Prostate gland (tissue), 2 donors: ENCODE results near the gene MT1B. TPM values are rescaled to one million over a fixed set of nuclear protein-coding genes. Genes with fewer than 3 reads are reported as not detected.

Experiments used
- DNase-seq: peaks from one replicate; pipeline ENCODE4 v3.0.0-alpha.2; 2019; ENCODE audit warnings: low spot score
- H3K27ac ChIP-seq, 2 donors: fragments of 200-600 bp; sonication (generic); 2 replicates each; pipeline ENCODE4 v1.5.1; 2017 to 2019
- H3K27me3 ChIP-seq: fragments of 200-600 bp; sonication (generic); replicated peaks from 2 replicates; pipeline ENCODE4 v1.5.1; 2019; ENCODE audit not compliant: insufficient read depth
- H3K36me3 ChIP-seq, 2 donors: fragments of 200-600 bp; sonication (generic); 1 replicate in 1 of 2; 2 replicates in 1 of 2; pipeline versions ENCODE4 v1.5.1 to v1.8.1; 2017 to 2019
- H3K4me1 ChIP-seq: fragments of 200-600 bp; sonication (generic); replicated peaks from 2 replicates; pipeline ENCODE4 v1.5.1; 2019
- H3K4me3 ChIP-seq, 2 donors: fragments of 200-600 bp; sonication (generic); 2 replicates each; pipeline ENCODE4 v1.5.1; 2017 to 2019
- H3K9me3 ChIP-seq: fragments of 200-600 bp; sonication (generic); 2 replicates; pipeline ENCODE4 v1.5.1; 2017
- POLR2A ChIP-seq: fragments of 450-650 bp; IDR thresholded peaks from one replicate; pipeline ENCODE4 v1.6.1; 2016; ENCODE audit warnings: antibody characterized with exemption, mild to moderate bottlenecking
- POLR2AphosphoS5 ChIP-seq: sonication (generic); formaldehyde crosslinking; IDR thresholded peaks from one replicate; pipeline ENCODE4 v1.6.1; 2017; ENCODE audit warnings: antibody characterized with exemption
- WGBS: methylation state at CpG from one replicate; pipeline ENCODE4 v1.1.5; 2018; 5-methylcytosine and 5-hydroxymethylcytosine counted together
- intact Hi-C: fragments of 100-400 bp; cut with DNase I; formaldehyde crosslinking; loops from one replicate; pipeline ENCODE4 v1.14.2; 2022
- total RNA-seq, 2 donors: library from RNA; depleted of rRNA; stranded (reverse); fragments of >200 nt; gene quantifications; one replicate each; pipeline ENCODE4 v1.1.0, GENCODE V29; 2016
- TF ChIP-seq, protein P1 (sequence below), 4 experiments: fragments of 200-600 bp in 2 of 4; fragments of 450-650 bp in 2 of 4; sonication (generic) in 2 of 4; IDR thresholded peaks; 1 replicate in 3 of 4; 2 replicates in 1 of 4; pipeline ENCODE4 v1.5.1; 2016 to 2019; ENCODE audit warnings: antibody characterized with exemption in 4 of 4, mild to moderate bottlenecking in 2 of 4, moderate library complexity in 2 of 4

MT1B gene
- total RNA-seq, 2 donors from 2014 or later: not detected

DNA sequence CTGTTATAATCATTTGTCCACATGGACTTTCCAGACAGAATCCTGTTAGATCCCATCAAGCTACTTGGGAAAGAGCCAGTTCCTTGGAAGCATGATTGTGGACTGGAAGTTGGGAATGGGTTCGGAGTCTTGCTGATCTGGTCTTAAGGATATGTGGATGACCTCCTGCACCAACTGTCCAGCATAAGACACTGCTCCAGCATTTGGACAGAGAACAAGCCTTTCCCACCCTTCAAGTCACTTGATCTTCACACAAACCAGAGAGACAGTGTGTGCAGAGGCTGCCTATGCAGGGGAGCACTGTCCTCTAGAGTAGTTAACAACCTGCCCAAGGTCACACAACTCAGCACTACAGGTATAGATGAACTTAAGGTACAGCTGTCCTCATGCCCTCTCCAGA, 5.8 kb upstream of the MT1B start:
- no peaks in the 10 kb centered on the region for H3K27me3 ChIP-seq
- H3K4me3 ChIP-seq: no peak overlapping the region
- no peaks in the 10 kb centered on the region for H3K36me3 ChIP-seq
- intact Hi-C loops: no loop called here
- no peak for TF ChIP-seq POLR2A
- TF ChIP-seq, protein P1, sequence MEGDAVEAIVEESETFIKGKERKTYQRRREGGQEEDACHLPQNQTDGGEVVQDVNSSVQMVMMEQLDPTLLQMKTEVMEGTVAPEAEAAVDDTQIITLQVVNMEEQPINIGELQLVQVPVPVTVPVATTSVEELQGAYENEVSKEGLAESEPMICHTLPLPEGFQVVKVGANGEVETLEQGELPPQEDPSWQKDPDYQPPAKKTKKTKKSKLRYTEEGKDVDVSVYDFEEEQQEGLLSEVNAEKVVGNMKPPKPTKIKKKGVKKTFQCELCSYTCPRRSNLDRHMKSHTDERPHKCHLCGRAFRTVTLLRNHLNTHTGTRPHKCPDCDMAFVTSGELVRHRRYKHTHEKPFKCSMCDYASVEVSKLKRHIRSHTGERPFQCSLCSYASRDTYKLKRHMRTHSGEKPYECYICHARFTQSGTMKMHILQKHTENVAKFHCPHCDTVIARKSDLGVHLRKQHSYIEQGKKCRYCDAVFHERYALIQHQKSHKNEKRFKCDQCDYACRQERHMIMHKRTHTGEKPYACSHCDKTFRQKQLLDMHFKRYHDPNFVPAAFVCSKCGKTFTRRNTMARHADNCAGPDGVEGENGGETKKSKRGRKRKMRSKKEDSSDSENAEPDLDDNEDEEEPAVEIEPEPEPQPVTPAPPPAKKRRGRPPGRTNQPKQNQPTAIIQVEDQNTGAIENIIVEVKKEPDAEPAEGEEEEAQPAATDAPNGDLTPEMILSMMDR (IDR thresholded peaks at IDR 0.05): no peak
- TF ChIP-seq POLR2AphosphoS5: no peak
- no peaks in the 10 kb centered on the region for H3K9me3 ChIP-seq
- H3K4me1 ChIP-seq: peaks cover 4% of the 10 kb centered on the region
- no peak overlapping the region for H3K27ac ChIP-seq
- whole genome bisulfite sequencing: 0% methylated on average over 1 of the region's 1 CpG
- DNase-seq: no peak

DNA sequence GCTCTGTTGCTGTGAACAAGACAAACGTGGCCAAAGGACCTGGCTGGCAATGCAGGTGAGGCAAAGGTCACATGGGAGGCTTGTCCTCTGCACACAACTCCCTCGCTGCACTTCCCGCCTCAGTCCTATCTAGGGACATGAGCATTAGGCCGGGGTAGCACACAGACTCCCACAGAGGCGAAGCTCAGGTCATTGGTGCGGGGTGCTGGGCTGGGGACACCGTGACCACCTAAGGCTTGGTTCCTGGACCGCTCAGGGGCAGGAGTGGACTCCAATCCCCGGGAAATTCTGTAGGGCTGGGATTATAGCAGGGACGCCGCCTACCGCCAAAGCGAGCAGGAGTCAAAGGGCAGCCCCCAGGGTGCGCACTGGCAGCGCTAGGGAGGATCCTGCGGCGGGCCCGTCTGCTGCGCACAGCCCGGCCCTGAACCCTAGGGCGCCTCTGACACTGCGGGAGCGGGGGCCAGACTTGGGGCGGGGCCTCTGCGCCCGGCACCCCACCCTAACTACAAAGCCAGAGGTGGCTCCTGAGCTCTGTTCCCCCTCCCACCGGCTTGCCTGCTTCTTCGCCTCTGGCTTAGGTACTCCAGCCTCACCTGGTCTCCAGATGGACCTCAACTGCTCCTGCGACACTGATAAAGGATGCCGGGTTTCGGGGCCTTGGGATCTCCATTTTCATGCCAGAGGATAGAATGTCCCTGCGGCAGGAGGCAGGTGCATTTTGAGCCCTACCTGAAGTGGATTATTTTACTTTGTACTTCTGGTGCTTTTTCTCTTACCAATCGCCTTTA, 3.9 kb upstream of the MT1B start:
- peaks cover 4% of the 10 kb centered on the region for H3K4me1 ChIP-seq
- 56% methylated on average over 33 of the region's 33 CpGs for WGBS
- no peaks in the 10 kb centered on the region for H3K9me3 ChIP-seq
- no peak overlapping the region for H3K27ac ChIP-seq
- no peak overlapping the region for H3K4me3 ChIP-seq
- TF ChIP-seq POLR2A (no peak), POLR2AphosphoS5 (no peak)
- TF ChIP-seq, protein P1 (IDR thresholded peaks at IDR 0.05): no peak
- no peaks in the 10 kb centered on the region for H3K36me3 ChIP-seq
- DNase-seq: no peak
- intact Hi-C loops: no loop called here
- no peaks in the 10 kb centered on the region for H3K27me3 ChIP-seq

DNA sequence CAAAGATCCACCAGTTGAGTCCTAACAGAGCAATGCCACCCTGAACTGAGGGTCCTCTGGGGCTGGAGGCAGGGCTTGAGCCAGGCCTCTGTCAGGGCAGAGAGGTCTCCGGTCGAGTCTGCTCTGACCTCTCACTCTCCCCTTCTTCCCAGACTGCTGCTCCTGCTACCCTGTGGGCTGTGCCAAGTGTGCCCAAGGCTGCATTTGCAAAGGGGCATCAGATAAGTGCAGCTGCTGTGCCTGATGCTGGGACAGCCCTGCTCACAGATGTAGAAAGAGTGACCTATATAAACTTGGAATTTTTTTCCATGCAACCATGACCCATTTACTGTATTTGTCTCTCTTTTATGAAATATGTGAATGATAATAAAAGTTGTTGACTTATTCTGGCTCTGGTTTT, 2.4 kb upstream of the MT1B start:
- Histone ChIP-seq H3K27me3 (no peaks in the 10 kb centered on the region), H3K9me3 (no peaks in the 10 kb centered on the region), H3K27ac (no peak overlapping the region), H3K4me3 (no peak overlapping the region), H3K4me1 (no peaks in the 10 kb centered on the region), H3K36me3 (no peaks in the 10 kb centered on the region)
- 100% methylated on average over 2 of the region's 2 CpGs for WGBS
- TF ChIP-seq POLR2A: no peak
- TF ChIP-seq POLR2AphosphoS5: no peak
- TF ChIP-seq, protein P1 (IDR thresholded peaks at IDR 0.05): no peak
- no peak for DNase-seq
- intact Hi-C loops: no loop called here

DNA sequence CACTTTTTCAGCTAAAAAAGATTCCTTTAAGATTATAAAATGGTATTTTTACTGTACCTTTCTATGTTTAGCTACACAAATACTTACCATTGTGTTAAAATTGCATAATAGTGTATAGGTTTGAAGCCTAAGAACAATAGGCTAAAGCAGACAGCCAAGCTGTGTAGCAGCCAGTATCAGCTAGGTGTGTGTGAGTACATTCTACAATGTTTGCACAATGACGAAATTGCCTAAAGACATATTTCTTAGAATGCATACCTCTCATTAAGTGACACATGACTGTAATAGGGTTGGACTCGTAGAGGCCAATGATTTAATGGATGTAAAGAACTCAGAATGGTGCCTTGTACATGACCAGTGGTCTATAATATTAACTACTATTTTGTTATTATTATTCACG, 1.9 kb upstream of the MT1B start:
- Histone ChIP-seq H3K9me3 (no peaks in the 10 kb centered on the region), H3K36me3 (no peaks in the 10 kb centered on the region), H3K4me1 (no peaks in the 10 kb centered on the region), H3K27me3 (no peaks in the 10 kb centered on the region), H3K27ac (no peak overlapping the region), H3K4me3 (no peak overlapping the region)
- intact Hi-C loops: no loop called here
- 79% methylated on average over 3 of the region's 3 CpGs for WGBS
- DNase-seq: no peak
- TF ChIP-seq POLR2AphosphoS5: no peak
- TF ChIP-seq, protein P1 (IDR thresholded peaks at IDR 0.05): no peak
- no peak for TF ChIP-seq POLR2A

DNA sequence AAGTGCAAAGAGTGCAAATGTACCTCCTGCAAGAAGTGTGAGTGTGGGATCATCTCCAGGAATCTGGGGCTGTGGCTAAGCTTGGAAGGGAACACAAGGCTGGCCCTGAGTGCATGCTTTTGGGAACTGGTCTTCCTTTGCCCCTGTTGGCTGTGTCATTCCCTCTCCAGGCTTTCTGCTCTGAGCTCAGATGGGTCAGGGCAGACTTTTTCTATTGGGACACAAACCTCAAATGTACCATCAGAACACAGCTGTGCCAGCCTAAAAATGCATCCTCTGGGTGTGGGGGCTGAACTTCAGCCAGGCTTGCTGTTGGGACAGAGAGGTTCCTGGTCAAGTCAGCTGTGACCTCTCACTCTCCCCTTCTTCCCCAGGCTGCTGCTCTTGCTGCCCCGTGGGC, 914 bp downstream of the MT1B start:
- no peak for TF ChIP-seq POLR2A
- Histone ChIP-seq H3K36me3 (no peaks in the 10 kb centered on the region), H3K27me3 (no peaks in the 10 kb centered on the region), H3K4me3 (no peak overlapping the region), H3K9me3 (no peaks in the 10 kb centered on the region), H3K27ac (no peak overlapping the region), H3K4me1 (no peaks in the 10 kb centered on the region)
- 31% methylated on average over 1 of the region's 1 CpG for WGBS
- intact Hi-C loops: no loop called here
- DNase-seq: no peak
